ENCODE data around the gene LPO. TPM values are rescaled to one million over a fixed set of nuclear protein-coding genes. Genes with fewer than 3 reads are reported as not detected.
A peak's percentile ranks its signal among the peaks of the same experiment; 100 is the strongest.

Gene LPO
- total and polyA plus RNA-seq, 2 donors from 2014 or later = not detected

DNA sequence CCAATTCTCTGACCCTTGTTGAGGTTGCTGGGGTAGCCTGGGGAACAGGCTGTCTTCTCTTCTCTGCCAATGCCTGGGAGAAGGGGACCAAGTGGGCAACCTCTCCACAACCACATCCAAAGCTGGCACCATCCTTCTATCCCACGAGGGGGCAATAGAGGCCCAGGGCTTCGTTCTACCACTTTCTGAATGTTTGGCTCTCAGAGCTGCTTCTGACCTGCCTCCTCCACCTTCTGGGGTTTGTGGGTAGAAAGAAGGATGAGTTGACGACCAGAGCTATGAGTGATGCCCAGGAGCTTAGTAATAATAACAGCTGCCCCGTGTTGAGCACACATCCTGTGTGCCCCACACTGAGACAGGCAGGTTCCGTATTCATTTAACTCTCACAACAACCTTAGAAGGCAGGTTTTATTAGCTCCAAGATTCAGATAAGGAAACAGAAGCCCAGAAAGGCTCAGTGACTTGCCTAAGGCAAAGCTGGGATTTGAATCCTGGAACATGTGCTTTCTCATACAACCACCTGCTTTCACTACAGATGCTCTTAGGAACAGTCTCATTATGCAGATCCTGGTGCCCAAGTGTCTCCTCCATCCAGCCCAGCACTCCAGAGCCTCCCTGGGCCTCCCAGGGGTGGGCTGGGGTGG is 79.2 kb downstream of the LPO start:
- TF ChIP-seq, protein P1, sequence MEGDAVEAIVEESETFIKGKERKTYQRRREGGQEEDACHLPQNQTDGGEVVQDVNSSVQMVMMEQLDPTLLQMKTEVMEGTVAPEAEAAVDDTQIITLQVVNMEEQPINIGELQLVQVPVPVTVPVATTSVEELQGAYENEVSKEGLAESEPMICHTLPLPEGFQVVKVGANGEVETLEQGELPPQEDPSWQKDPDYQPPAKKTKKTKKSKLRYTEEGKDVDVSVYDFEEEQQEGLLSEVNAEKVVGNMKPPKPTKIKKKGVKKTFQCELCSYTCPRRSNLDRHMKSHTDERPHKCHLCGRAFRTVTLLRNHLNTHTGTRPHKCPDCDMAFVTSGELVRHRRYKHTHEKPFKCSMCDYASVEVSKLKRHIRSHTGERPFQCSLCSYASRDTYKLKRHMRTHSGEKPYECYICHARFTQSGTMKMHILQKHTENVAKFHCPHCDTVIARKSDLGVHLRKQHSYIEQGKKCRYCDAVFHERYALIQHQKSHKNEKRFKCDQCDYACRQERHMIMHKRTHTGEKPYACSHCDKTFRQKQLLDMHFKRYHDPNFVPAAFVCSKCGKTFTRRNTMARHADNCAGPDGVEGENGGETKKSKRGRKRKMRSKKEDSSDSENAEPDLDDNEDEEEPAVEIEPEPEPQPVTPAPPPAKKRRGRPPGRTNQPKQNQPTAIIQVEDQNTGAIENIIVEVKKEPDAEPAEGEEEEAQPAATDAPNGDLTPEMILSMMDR (IDR thresholded peaks at IDR 0.05; ENCODE audit: borderline replicate concordance, extremely low read depth, insufficient read depth) = peak; percentile 65
- peaks cover 0 to 4% (median 3%) of the 10 kb centered on the region in 3 donors for H3K36me3 ChIP-seq (ENCODE audit: control insufficient read depth in 2 of 3, insufficient read depth in 3 of 3, low read length in 3 of 3)
- intact Hi-C loops (cut with DNase I) = no loop called here
- no peak overlapping the region for H3K9ac ChIP-seq (ENCODE audit: low read length in 3 of 3)
- no peak overlapping the region for H3K4me3 ChIP-seq (ENCODE audit: low read length in 3 of 3)
- no peaks in the 10 kb centered on the region for H3K4me1 ChIP-seq (ENCODE audit: control insufficient read depth in 2 of 3, insufficient read depth in 2 of 3, low read depth in 1 of 3, low read length in 3 of 3)
- no peaks in the 10 kb centered on the region for H3K27me3 ChIP-seq (ENCODE audit: control insufficient read depth, insufficient read depth, low read length)
- no peak for FAIRE-seq
- H3K9me3 ChIP-seq (ENCODE audit: control insufficient read depth in 2 of 3, insufficient read depth in 1 of 3, low read length in 3 of 3) = no peaks in the 10 kb centered on the region
- peak in 4 of 5 donors; percentile 47 to 60 (median 56) for DNase-seq
- no peak overlapping the region for H3K27ac ChIP-seq (ENCODE audit: low read depth in 2 of 2, low read length in 2 of 2)

DNA sequence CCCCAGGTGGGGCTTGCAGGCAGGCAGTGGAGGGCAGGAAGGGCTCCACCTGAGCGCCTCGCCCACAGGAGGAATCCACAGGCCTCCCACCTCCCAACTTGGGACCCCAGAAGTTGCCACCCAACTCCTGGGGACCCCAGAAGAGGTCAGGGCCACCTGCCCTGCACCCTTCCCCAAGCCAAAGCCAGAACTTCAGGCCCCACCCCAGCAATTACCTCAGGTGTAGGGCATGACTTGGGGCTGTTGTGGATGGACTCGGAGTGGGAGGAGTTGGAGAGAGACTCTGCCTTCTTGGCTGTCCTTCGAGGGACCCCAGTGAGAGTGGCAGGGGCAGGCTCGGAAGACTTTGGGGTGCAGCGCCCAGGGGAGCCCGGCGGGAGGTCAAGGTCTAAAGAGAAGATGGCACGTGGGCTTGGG is 79.7 kb downstream of the LPO start:
- intact Hi-C loops (cut with DNase I) = no loop called here
- Histone ChIP-seq H3K9me3 (ENCODE audit: control insufficient read depth in 2 of 3, insufficient read depth in 1 of 3, low read length in 3 of 3) (no peaks in the 10 kb centered on the region), H3K27ac (ENCODE audit: low read depth in 2 of 2, low read length in 2 of 2) (no peak overlapping the region), H3K4me1 (ENCODE audit: control insufficient read depth in 2 of 3, insufficient read depth in 2 of 3, low read depth in 1 of 3, low read length in 3 of 3) (no peaks in the 10 kb centered on the region), H3K36me3 (ENCODE audit: control insufficient read depth in 2 of 3, insufficient read depth in 3 of 3, low read length in 3 of 3) (peaks cover 0 to 4% (median 3%) of the 10 kb centered on the region in 3 donors), H3K9ac (ENCODE audit: low read length in 3 of 3) (no peak overlapping the region), H3K27me3 (ENCODE audit: control insufficient read depth, insufficient read depth, low read length) (no peaks in the 10 kb centered on the region), H3K4me3 (ENCODE audit: low read length in 3 of 3) (no peak overlapping the region)
- FAIRE-seq = no peak
- DNase-seq = peak in 2 of 5 donors; percentile 29 to 63
- TF ChIP-seq, protein P1 (IDR thresholded peaks at IDR 0.05; ENCODE audit: borderline replicate concordance, extremely low read depth, insufficient read depth) = no peak

Other genes with a start within 250 kb of the LPO start
- 177 TPM for gene SRSF1, start 231.3 kb upstream of the LPO start, total RNA-seq
- 69.8 TPM for gene SRSF1, start 231.3 kb upstream of the LPO start, polyA plus RNA-seq (ENCODE audit: insufficient read depth, low read depth, low replicate concordance)
- gene DYNLL2, start 155.2 kb upstream of the LPO start, total RNA-seq = 43.2 TPM
- gene DYNLL2, start 155.2 kb upstream of the LPO start, polyA plus RNA-seq (ENCODE audit: insufficient read depth, low read depth, low replicate concordance) = 59.7 TPM
- gene OR4D1, start 90.2 kb upstream of the LPO start, total RNA-seq = 0.06 TPM
- not detected for gene OR4D1, start 90.2 kb upstream of the LPO start, polyA plus RNA-seq (ENCODE audit: insufficient read depth, low read depth, low replicate concordance)
- gene OR4D2, start 71.6 kb upstream of the LPO start, total RNA-seq = not detected
- gene OR4D2, start 71.6 kb upstream of the LPO start, polyA plus RNA-seq (ENCODE audit: insufficient read depth, low read depth, low replicate concordance) = not detected
- gene EPX, start 45.9 kb upstream of the LPO start, total RNA-seq = 0.19 TPM
- not detected for gene EPX, start 45.9 kb upstream of the LPO start, polyA plus RNA-seq (ENCODE audit: insufficient read depth, low read depth, low replicate concordance)
- 25.6 TPM for gene MKS1, start 19.3 kb upstream of the LPO start, total RNA-seq
- 17.2 TPM for gene MKS1, start 19.3 kb upstream of the LPO start, polyA plus RNA-seq (ENCODE audit: insufficient read depth, low read depth, low replicate concordance)
- gene MPO, start 42.4 kb downstream of the LPO start, total RNA-seq = 0.47 TPM
- gene MPO, start 42.4 kb downstream of the LPO start, polyA plus RNA-seq (ENCODE audit: insufficient read depth, low read depth, low replicate concordance) = not detected
- gene TSPOAP1, start 90.2 kb downstream of the LPO start, total RNA-seq = 30.6 TPM
- 12.5 TPM for gene TSPOAP1, start 90.2 kb downstream of the LPO start, polyA plus RNA-seq (ENCODE audit: insufficient read depth, low read depth, low replicate concordance)
- 60.5 TPM for gene SUPT4H1, start 113.6 kb downstream of the LPO start, total RNA-seq
- 129 TPM for gene SUPT4H1, start 113.6 kb downstream of the LPO start, polyA plus RNA-seq (ENCODE audit: insufficient read depth, low read depth, low replicate concordance)
- gene RNF43, start 178.9 kb downstream of the LPO start, total RNA-seq = 9.5 TPM
- gene RNF43, start 178.9 kb downstream of the LPO start, polyA plus RNA-seq (ENCODE audit: insufficient read depth, low read depth, low replicate concordance) = 7.8 TPM
- gene HSF5, start 249.8 kb downstream of the LPO start, total RNA-seq = 0.19 TPM
- gene HSF5, start 249.8 kb downstream of the LPO start, polyA plus RNA-seq (ENCODE audit: insufficient read depth, low read depth, low replicate concordance) = not detected

All from kidney (tissue), 14 donors.